Measurements from ENCODE around the gene VEPH1. TPM values are rescaled to one million over a fixed set of nuclear protein-coding genes. Genes with fewer than 3 reads are reported as not detected.
"Not testable (repeated sequence)": the region's sequence is repeated elsewhere in the genome, so short reads cannot be mapped to it uniquely, and the experiment has no call there.

The VEPH1 gene
- total RNA-seq, 2 donors from 2014 or later: not detected

DNA sequence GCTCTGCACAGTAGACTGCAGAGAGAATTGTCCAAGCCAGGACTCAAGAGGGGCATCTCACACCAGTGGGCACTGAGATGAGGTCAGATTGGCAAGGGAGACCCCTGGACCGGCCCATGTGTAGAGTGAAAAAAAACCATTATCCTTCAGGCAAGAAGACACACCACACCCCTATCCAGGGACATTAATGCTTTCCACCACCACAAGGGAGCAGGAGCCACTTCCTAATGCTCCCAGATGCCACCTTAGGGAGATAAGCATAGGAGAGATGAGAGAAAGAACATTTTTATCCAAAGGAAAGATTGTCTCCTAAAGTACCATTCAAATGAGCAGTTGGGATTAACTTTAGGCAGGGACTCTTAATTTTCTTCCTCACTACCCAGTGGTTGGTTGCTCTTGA lies 176.2 kb downstream of the VEPH1 start:
- H3K27ac Mint-ChIP-seq: no peak overlapping the region
- ATAC-seq (replicated peaks): no peak

DNA sequence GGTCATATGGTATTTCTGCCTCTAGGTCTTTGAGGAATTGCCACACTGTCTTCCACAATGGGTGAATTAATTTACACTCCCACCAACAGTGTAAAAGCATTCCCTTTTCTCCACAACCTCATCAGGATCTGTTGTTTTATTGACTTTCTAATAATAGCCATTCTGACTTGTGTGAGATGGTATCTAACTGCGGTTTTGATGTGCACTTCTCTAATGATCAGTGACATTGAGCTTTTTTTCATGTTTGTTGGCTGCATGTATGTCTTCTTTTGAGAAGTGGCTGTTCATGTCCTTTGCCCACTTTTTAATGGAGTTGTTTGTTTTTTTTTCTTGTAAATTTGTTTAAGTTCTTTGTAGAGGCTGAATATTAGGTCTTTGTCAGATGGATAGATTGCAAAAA lies 178.3 kb downstream of the VEPH1 start:
- ATAC-seq (replicated peaks); H3K4me1 Mint-ChIP-seq; H3K27me3 Mint-ChIP-seq; H3K9me3 Mint-ChIP-seq; H3K36me3 Mint-ChIP-seq (ENCODE audit: low read depth); H3K4me3 Mint-ChIP-seq; H3K27ac Mint-ChIP-seq: not testable (repeated sequence)

More for the DNA sequence above, 176.2 kb downstream of the VEPH1 start:
- peaks cover 4% of the 10 kb centered on the region for H3K9me3 Mint-ChIP-seq
- no peaks in the 10 kb centered on the region for H3K36me3 Mint-ChIP-seq (ENCODE audit: low read depth)
- H3K27me3 Mint-ChIP-seq: peaks cover 3% of the 10 kb centered on the region
- H3K4me1 Mint-ChIP-seq: no peaks in the 10 kb centered on the region
- no peak overlapping the region for H3K4me3 Mint-ChIP-seq

GRCh38 chr3:157323360-157323759 lies 179.9 kb downstream of the VEPH1 start:
- no peaks in the 10 kb centered on the region for H3K4me1 Mint-ChIP-seq
- H3K4me3 Mint-ChIP-seq: no peak overlapping the region
- no peak overlapping the region for H3K27ac Mint-ChIP-seq
- no peaks in the 10 kb centered on the region for H3K36me3 Mint-ChIP-seq (ENCODE audit: low read depth)
- H3K9me3 Mint-ChIP-seq: peaks cover 4% of the 10 kb centered on the region
- ATAC-seq (replicated peaks): no peak
- peaks cover 3% of the 10 kb centered on the region for H3K27me3 Mint-ChIP-seq

- ATAC-seq (replicated peaks): no peak
- no peaks in the 10 kb centered on the region for H3K36me3 Mint-ChIP-seq (ENCODE audit: low read depth)
- no peaks in the 10 kb centered on the region for H3K9me3 Mint-ChIP-seq
- H3K27ac Mint-ChIP-seq: no peak overlapping the region
- H3K4me1 Mint-ChIP-seq: no peaks in the 10 kb centered on the region
- H3K4me3 Mint-ChIP-seq: no peak overlapping the region
- H3K27me3 Mint-ChIP-seq: peaks cover 3% of the 10 kb centered on the region
These were observed 183.5 kb downstream of the VEPH1 start for GRCh38 chr3:157319672-157320071.

GRCh38 chr3:157318639-157319288 lies 184.5 kb downstream of the VEPH1 start:
- ATAC-seq (replicated peaks): no peak
- H3K27me3 Mint-ChIP-seq: peaks cover 3% of the 10 kb centered on the region
- H3K4me1 Mint-ChIP-seq: no peaks in the 10 kb centered on the region
- no peak overlapping the region for H3K4me3 Mint-ChIP-seq
- H3K9me3 Mint-ChIP-seq: no peaks in the 10 kb centered on the region
- no peak overlapping the region for H3K27ac Mint-ChIP-seq
- H3K36me3 Mint-ChIP-seq (ENCODE audit: low read depth): no peaks in the 10 kb centered on the region

DNA sequence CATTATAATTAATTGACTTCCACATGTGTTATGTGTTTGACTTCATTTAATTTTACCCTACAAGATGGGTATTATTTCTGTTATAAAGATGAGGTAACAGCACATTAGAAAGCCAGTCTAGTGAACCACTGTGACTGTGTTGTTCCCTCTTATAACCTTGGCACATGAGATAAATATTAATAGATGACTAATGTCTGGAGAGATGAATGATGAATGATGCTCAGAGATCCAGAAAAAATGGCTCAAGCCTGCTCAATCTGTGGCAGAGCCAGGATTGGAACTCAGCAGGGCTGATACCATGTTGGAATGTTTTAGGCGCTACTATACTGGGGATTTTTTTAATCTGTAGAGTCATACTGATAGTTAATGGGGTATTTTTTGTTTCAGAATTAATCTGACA lies 185.3 kb downstream of the VEPH1 start:
- Mint-ChIP-seq H3K4me3 (no peak overlapping the region), H3K27ac (no peak overlapping the region), H3K36me3 (ENCODE audit: low read depth) (no peaks in the 10 kb centered on the region), H3K27me3 (peaks cover 3% of the 10 kb centered on the region), H3K4me1 (no peaks in the 10 kb centered on the region), H3K9me3 (no peaks in the 10 kb centered on the region)
- ATAC-seq (replicated peaks): no peak

GRCh38 chr3:157313186-157313585 lies 190.0 kb downstream of the VEPH1 start:
- no peak overlapping the region for H3K27ac Mint-ChIP-seq
- no peak for ATAC-seq (replicated peaks)
- no peaks in the 10 kb centered on the region for H3K36me3 Mint-ChIP-seq (ENCODE audit: low read depth)
- H3K4me3 Mint-ChIP-seq: no peak overlapping the region
- no peaks in the 10 kb centered on the region for H3K4me1 Mint-ChIP-seq
- peaks cover 3% of the 10 kb centered on the region for H3K27me3 Mint-ChIP-seq
- no peaks in the 10 kb centered on the region for H3K9me3 Mint-ChIP-seq

DNA sequence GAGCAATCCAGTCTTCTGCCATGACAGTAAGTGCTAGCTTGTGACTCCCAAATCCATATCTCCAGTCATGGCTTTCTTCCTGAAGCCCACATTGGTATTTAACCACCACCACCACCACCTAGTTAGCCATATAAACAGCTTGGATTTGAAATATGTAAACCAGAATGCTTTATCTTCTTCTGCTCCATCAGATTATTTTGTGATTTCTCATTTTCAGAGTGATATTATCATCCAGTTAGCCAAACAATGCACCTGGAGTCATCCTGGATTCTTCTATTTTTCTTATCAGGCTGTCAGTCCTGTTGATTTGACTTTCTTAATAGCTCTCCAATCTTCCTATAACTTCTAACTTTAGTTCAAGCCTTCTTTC lies 190.9 kb downstream of the VEPH1 start:
- Mint-ChIP-seq H3K4me3 (no peak overlapping the region), H3K4me1 (no peaks in the 10 kb centered on the region), H3K27ac (no peak overlapping the region), H3K9me3 (no peaks in the 10 kb centered on the region), H3K27me3 (peaks cover under 1% of the 10 kb centered on the region), H3K36me3 (ENCODE audit: low read depth) (no peaks in the 10 kb centered on the region)
- ATAC-seq (replicated peaks): no peak

DNA sequence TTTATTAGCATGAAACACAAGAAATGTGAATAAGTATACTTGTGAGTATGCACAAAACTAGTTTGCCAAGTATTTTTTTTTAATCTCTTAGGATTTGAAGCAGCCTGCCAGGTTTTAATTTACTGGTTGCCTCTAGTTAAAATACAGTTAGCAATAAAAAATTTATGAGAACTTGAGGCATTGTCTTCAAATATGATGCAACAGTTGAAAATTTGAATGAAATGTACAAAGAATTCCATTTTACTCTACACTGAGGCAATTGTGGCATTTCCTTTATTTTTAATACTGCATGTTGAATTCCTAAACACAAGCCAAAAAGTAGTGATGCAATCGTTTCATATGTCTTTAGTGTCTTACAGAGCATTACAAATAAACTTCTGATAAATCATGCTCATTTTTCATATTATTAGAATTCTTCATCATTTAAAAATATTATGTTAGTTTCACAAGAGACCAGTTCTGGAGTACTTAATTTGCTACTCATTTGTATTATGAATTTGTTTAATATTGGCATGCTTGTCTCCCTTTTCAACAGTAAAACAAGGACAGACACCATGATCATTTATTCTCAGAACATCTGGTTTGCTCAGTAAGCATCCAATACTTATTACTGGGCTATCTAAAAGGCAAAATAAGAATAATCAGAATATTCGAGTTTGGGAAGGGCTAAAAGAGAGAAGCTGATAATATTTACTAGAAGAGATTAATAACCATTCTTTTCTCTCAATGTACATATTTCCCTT lies 191.4 kb downstream of the VEPH1 start:
- Mint-ChIP-seq H3K4me3 (no peak overlapping the region), H3K36me3 (ENCODE audit: low read depth) (no peaks in the 10 kb centered on the region), H3K27ac (no peak overlapping the region), H3K4me1 (no peaks in the 10 kb centered on the region), H3K9me3 (no peaks in the 10 kb centered on the region), H3K27me3 (no peaks in the 10 kb centered on the region)
- no peak for ATAC-seq (replicated peaks)

DNA sequence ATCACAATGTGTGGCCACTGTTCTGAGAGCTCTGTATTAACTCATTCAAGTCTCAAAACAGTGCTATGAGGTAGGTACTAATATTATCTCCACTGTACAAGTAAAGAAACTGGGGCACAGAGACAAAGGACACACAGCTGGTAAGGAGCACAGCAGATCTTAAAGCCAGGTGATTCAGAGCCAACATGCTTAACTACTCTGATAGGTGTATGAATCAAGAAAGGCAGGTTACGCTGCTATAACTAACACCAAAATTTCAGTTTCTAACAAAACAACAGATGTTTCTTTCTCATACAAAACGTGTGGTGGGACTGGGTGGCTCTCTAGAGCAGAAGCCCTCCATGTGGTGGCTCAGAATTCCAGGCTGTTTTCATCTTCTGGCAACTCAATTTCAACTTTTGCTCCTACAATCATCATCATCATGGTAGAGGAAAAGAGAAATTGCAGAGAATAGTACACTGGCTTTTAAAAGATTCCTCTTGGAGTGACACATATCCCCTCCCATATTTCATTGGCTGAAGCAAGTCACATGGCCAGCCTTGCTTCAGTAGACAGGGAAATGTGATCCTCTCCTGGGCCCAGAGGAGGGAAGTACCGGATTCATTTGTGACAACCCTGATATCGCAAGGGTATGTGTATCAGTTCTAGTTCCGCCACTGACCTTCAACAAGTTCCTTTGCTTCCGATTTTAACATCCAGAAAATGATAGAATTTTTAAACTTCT lies 192.7 kb downstream of the VEPH1 start:
- Mint-ChIP-seq H3K27ac (no peak overlapping the region), H3K9me3 (no peaks in the 10 kb centered on the region), H3K36me3 (ENCODE audit: low read depth) (no peaks in the 10 kb centered on the region), H3K4me3 (no peak overlapping the region), H3K27me3 (no peaks in the 10 kb centered on the region), H3K4me1 (no peaks in the 10 kb centered on the region)
- ATAC-seq (replicated peaks): no peak

DNA sequence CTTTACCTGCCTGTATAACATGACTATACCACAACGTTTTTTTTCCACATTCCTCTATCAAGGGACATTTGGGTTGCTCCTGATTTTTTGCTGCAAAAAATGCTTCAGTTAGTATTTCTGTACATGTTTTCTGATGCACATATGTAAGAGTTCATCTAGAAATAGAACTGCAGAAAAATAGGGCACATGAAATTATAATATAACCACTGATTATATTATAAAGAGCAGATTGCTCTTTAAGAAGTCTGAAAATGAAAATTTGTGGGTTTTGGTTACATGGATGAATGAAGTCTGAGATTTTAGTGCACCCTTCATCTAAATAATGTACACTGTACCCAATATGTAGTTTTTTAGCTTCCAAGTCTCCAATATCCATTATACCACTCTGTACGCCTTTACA lies 196.7 kb downstream of the VEPH1 start:
- H3K4me1 Mint-ChIP-seq: no peaks in the 10 kb centered on the region

GRCh38 chr3:157305392-157305791 lies 197.8 kb downstream of the VEPH1 start:
- no peaks in the 10 kb centered on the region for H3K9me3 Mint-ChIP-seq
- no peak for ATAC-seq (replicated peaks)
- no peak overlapping the region for H3K4me3 Mint-ChIP-seq
- no peaks in the 10 kb centered on the region for H3K36me3 Mint-ChIP-seq (ENCODE audit: low read depth)
- no peak overlapping the region for H3K27ac Mint-ChIP-seq
- no peaks in the 10 kb centered on the region for H3K27me3 Mint-ChIP-seq
- H3K4me1 Mint-ChIP-seq: no peaks in the 10 kb centered on the region

More for the DNA sequence above, 196.7 kb downstream of the VEPH1 start:
- H3K27ac Mint-ChIP-seq: no peak overlapping the region
- ATAC-seq (replicated peaks): no peak
- no peaks in the 10 kb centered on the region for H3K9me3 Mint-ChIP-seq
- H3K27me3 Mint-ChIP-seq: no peaks in the 10 kb centered on the region
- H3K4me3 Mint-ChIP-seq: no peak overlapping the region
- no peaks in the 10 kb centered on the region for H3K36me3 Mint-ChIP-seq (ENCODE audit: low read depth)

DNA sequence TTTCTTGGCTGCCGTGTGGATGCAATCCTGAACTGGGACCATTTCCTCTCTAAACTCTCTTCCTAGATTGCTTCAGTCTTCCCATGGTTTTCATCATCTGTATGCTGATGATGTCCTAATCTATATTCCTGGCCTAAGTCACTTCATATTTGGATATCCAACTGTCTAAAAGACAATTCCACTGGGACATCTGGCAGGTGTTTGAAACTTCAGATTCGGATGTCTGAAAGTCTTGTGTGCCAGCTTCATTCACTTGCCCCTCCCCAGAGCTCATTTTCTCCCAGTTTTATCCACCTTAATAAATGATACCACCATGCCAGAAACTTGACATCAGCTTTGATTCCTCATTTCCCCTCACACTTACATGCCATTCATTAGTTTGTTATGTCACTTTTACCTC lies 201.5 kb downstream of the VEPH1 start:
- no peak for ATAC-seq (replicated peaks)
- Mint-ChIP-seq H3K4me3 (no peak overlapping the region), H3K9me3 (no peaks in the 10 kb centered on the region), H3K36me3 (ENCODE audit: low read depth) (no peaks in the 10 kb centered on the region), H3K4me1 (no peaks in the 10 kb centered on the region), H3K27me3 (no peaks in the 10 kb centered on the region), H3K27ac (no peak overlapping the region)

- ATAC-seq (replicated peaks): no peak
- H3K4me3 Mint-ChIP-seq: no peak overlapping the region
- no peaks in the 10 kb centered on the region for H3K27me3 Mint-ChIP-seq
- H3K4me1 Mint-ChIP-seq: no peaks in the 10 kb centered on the region
- no peaks in the 10 kb centered on the region for H3K9me3 Mint-ChIP-seq
- H3K36me3 Mint-ChIP-seq (ENCODE audit: low read depth): no peaks in the 10 kb centered on the region
- H3K27ac Mint-ChIP-seq: no peak overlapping the region
These were observed 202.1 kb downstream of the VEPH1 start for GRCh38 chr3:157300981-157301663.

All from activated T-helper 17 cell treated with anti-CD3 and anti-CD28 coated beads, Interleukin-2, amount 50 U/mL, for 72 hours (primary cell).